Neutrophil (primary cell): ENCODE measurements around the gene ARHGAP45.

Experiments used
- H3K27ac ChIP-seq: fragments of 200-600 bp; sonication (generic); 2 replicates; pipeline ENCODE4 v1.5.1; 2016; ENCODE audit warnings: mild to moderate bottlenecking, moderate library complexity
- H3K27me3 ChIP-seq: fragments of 200-600 bp; sonication (generic); 2 replicates; pipeline ENCODE4 v1.6.0; 2016; ENCODE audit warnings: mild to moderate bottlenecking
- H3K36me3 ChIP-seq: fragments of 200-600 bp; sonication (generic); 2 replicates; pipeline ENCODE4 v1.5.1; 2017
- H3K4me1 ChIP-seq, 2 experiments: fragments of 200-600 bp in 1 of 2; sonication (generic) in 1 of 2; 1 replicate in 1 of 2; 2 replicates in 1 of 2; pipeline versions ENCODE4 v1.5.1 to v1.6.1; 2013 to 2016; ENCODE audit warnings: low read depth in 1 of 2, low read length in 1 of 2, mild to moderate bottlenecking in 1 of 2, moderate library complexity in 1 of 2; ENCODE audit not compliant: control insufficient read depth in 1 of 2, insufficient read depth in 1 of 2
- H3K4me3 ChIP-seq, 2 experiments: fragments of 200-600 bp in 1 of 2; sonication (generic) in 1 of 2; 1 replicate in 1 of 2; 2 replicates in 1 of 2; pipeline ENCODE4 v1.5.1; 2013 to 2016; ENCODE audit warnings: low read depth in 1 of 2, low read length in 1 of 2, mild to moderate bottlenecking in 1 of 2, moderate library complexity in 1 of 2
- H3K9me3 ChIP-seq: fragments of 200-600 bp; sonication (generic); 2 replicates; pipeline ENCODE4 v1.5.1; 2016
- TF ChIP-seq, protein P1 (sequence below): fragments of 200-600 bp; sonication (generic); IDR thresholded peaks from 2 replicates; pipeline ENCODE4 v1.5.1; 2016; ENCODE audit warnings: antibody characterized with exemption

The ARHGAP45 gene

DNA sequence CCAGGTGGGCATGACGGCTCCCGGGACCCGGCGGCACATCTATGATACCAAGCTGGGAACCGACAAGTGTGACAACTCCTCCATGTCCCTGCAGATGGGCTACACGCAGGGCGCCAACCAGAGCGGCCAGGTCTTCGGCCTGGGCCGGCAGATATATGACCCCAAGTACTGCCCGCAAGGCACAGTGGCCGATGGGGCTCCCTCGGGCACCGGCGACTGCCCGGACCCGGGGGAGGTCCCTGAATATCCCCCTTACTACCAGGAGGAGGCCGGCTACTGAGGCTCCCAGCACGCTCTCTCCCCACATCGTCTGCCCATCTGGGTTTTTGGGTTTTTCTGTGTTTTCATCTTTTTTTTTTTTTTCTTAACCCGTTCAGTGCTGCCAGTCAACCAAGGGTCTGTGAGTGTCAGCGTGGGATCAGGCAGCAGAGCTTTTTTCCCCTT is 29.3 kb upstream of the ARHGAP45 start:
- H3K4me3 ChIP-seq: peak overlapping the region; percentile 82 to 98
- H3K36me3 ChIP-seq: peaks cover 65% of the 10 kb centered on the region
- H3K27ac ChIP-seq: peak overlapping the region; percentile 100
- TF ChIP-seq, protein P1, sequence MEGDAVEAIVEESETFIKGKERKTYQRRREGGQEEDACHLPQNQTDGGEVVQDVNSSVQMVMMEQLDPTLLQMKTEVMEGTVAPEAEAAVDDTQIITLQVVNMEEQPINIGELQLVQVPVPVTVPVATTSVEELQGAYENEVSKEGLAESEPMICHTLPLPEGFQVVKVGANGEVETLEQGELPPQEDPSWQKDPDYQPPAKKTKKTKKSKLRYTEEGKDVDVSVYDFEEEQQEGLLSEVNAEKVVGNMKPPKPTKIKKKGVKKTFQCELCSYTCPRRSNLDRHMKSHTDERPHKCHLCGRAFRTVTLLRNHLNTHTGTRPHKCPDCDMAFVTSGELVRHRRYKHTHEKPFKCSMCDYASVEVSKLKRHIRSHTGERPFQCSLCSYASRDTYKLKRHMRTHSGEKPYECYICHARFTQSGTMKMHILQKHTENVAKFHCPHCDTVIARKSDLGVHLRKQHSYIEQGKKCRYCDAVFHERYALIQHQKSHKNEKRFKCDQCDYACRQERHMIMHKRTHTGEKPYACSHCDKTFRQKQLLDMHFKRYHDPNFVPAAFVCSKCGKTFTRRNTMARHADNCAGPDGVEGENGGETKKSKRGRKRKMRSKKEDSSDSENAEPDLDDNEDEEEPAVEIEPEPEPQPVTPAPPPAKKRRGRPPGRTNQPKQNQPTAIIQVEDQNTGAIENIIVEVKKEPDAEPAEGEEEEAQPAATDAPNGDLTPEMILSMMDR: no peak
- no peaks in the 10 kb centered on the region for H3K9me3 ChIP-seq
- no peaks in the 10 kb centered on the region for H3K27me3 ChIP-seq
- peaks cover 63 to 66% of the 10 kb centered on the region in 2 experiments for H3K4me1 ChIP-seq

DNA sequence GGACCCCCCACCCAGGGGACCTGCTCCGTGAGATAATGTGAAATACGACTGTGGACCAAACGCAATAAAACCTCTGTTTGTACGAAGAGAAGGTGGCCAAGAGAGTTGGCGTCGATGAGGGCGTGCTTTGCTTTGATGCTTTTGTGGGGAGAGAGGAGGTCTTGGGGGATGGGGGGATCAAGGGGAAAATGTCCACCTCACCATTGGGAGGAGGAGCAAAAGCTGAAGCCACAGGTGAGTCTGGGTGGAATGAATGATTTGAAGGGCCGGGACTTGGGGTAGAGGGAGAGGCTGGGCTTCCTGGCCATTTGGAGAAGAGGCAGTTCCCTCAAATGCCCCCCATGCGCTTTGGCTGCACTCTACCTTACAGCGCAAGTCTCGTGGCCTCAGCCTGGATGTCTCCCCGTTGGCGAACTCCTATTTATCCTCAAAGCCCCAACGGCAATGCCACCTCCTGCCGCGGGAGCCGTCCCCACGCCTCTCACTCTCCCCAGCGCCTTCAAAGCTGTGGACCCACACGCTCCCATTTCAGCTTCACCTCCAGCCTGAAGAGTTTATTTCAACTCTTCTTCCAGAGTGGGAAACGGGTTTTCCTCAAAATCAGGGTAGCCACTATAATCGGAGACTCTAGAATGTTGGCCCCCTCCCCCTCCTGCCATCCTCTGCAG is 27.9 kb upstream of the ARHGAP45 start:
- H3K27ac ChIP-seq: peak overlapping the region; percentile 100
- peak overlapping the region; percentile 82 to 98 for H3K4me3 ChIP-seq

DNA sequence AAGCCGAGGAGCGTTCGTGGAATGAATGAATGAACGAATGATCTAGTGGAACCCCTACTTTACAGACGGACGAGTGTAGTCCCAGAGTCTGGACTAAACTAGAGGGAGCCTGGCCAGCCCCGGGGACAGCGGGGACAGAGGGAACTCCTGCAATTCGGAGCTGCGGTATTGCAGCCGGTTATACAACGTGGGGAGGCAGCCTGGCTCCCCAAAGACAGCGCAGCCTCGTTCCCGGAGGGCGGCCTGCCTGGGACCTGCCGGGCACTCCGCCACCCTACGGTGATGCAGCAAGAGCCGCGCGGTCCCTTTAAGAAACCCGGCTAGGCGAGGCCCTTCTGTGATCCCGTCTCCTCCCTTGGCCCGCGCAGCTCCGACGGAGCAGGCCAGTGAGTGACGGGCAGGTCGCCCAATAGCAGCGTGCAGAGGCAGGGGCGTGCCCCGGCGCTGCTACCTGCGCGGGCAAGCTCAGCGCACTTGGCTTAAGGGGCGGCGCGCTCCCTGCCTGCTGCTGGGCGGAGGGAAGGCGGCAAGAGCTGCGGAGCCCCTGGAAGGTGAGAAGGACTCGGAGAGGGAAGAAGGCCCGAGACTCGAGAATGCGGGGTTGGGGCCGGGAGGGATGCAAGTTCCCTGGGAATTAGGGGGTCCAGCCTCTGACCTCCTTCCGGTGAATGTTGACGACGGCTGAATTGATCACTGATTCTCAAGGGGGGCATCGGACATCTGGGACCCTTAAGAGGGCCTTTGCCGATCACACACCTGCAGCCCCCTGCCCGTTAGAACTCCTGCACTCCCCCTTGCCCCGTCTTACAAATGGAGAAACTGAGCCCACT is 27.1 kb upstream of the ARHGAP45 start, which contains the start of gene ABCA7:
ABCA7 (plus strand) TSS at position 462 of the 830 bp plus-strand sequence. CDS start 1,255 bp downstream, outside the sequence.
- peaks cover 59 to 66% of the 10 kb centered on the region in 2 experiments for H3K4me1 ChIP-seq
- peak within 1 kb of the TSS; percentile 82 to 98 for H3K4me3 ChIP-seq
- H3K9me3 ChIP-seq: no peaks in the 10 kb centered on the region
- H3K27ac ChIP-seq: peak within 1 kb of the TSS; percentile 100
- peaks cover 78% of the 10 kb centered on the region for H3K36me3 ChIP-seq
- TF ChIP-seq, protein P1: peak; percentile 42
- H3K27me3 ChIP-seq: no peaks in the 10 kb centered on the region

More for the DNA sequence above, 27.9 kb upstream of the ARHGAP45 start:
- peaks cover 59 to 66% of the 10 kb centered on the region in 2 experiments for H3K4me1 ChIP-seq
- no peaks in the 10 kb centered on the region for H3K9me3 ChIP-seq
- H3K36me3 ChIP-seq: peaks cover 70% of the 10 kb centered on the region
- no peaks in the 10 kb centered on the region for H3K27me3 ChIP-seq
- TF ChIP-seq, protein P1: no peak

DNA sequence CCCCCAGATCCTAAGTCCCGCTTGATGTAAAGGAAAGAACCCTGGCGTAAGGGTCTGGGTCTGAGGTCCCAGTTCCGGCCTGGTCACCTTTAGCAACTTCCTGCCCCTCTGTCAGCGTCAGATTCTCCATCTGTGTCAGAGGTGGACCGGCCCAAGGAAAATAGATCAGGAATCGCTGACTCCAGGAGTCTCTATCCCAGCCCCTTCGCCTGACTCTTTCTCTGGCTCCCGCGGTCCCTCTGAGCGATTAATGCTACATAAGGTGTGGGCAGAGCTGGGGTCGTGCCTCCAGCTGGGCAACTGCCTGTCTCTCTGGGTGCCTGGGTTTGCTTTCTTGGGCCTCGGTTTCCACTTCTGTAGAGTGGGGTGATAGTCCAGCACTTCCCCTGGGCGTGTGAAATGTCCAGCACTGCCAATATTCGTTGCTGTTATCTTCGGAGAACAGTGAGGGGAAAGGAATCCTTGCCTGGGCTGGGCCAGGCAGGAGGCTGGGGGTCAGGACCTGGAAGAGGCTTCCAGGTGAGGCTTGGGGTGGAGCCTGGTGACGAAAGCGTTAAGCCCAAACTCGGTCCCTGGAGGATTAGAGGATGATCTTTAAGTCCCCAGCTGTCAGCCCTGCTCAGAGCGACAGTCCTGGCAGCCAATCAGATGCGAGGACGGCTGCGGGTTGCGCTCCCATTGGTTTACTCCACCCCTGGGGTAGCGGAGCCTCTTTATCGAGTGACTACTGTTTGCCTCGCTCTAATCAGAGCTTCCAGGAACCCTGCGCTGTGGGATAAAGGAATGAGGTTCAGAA is 26.3 kb upstream of the ARHGAP45 start:
- Histone ChIP-seq H3K4me1 (peaks cover 56 to 61% of the 10 kb centered on the region in 2 experiments), H3K4me3 (peak overlapping the region; percentile 82 to 98), H3K36me3 (peaks cover 78% of the 10 kb centered on the region), H3K9me3 (no peaks in the 10 kb centered on the region), H3K27me3 (no peaks in the 10 kb centered on the region), H3K27ac (peak overlapping the region; percentile 100)
- TF ChIP-seq, protein P1: peak; percentile 25

DNA sequence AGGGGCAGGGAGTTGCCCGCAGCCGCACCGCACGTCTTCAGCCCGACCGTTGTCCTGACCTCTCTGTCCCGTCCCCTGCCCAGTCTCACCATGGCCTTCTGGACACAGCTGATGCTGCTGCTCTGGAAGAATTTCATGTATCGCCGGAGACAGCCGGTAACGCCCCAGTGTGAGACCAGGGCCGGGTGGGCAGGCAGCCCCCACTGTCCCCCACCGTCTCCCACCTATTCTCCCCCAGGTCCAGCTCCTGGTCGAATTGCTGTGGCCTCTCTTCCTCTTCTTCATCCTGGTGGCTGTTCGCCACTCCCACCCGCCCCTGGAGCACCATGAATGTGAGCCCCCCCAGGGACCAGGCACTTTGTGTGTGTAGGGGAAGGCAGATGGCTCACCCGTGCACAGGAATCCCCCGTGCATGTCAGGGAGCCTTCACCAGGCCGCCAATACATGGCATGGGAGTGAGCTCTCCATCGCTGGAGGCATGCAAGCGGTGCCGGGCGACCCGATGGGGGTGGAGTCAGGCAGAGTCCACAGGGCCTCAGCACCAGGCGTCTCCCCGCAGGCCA is 25.6 kb upstream of the ARHGAP45 start:
- peak overlapping the region; percentile 82 to 98 for H3K4me3 ChIP-seq
- TF ChIP-seq, protein P1: no peak
- peak overlapping the region; percentile 100 for H3K27ac ChIP-seq
- no peaks in the 10 kb centered on the region for H3K9me3 ChIP-seq
- H3K27me3 ChIP-seq: no peaks in the 10 kb centered on the region
- H3K4me1 ChIP-seq: peaks cover 49 to 54% of the 10 kb centered on the region in 2 experiments
- peaks cover 78% of the 10 kb centered on the region for H3K36me3 ChIP-seq
